Measurements from ENCODE around the gene DNASE1L2.

DNASE1L2 gene

DNA sequence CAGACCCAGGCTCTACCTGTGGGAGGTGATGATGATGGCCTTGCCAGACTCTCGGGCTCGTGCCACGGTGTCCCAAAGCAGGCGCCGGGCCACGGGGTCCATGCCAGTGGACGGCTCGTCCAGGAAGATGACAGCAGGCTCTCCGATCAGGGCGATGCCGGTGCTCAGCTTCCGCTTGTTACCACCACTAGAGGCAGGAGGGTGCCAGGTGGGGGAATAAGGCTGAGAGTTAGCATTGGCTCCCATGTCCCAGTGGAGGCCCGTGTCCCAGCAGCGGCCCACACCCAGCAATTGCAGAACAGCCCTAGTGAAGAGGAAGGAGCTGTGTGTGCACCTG is 42.0 kb downstream of the DNASE1L2 start:
- H3K14ac ChIP-seq (ENCODE audit: low read length in 2 of 2) = no peak overlapping the region
- no peak overlapping the region for H2BK120ac ChIP-seq (ENCODE audit: low read depth, low read length)
- H3K4me1 ChIP-seq (ENCODE audit: control insufficient read depth, insufficient read depth, low read depth, low read length) = peaks cover 2% of the 10 kb centered on the region
- no peak overlapping the region for H3K27ac ChIP-seq (ENCODE audit: low read length, poor library complexity, severe bottlenecking)
- no peak overlapping the region for H2BK15ac ChIP-seq (ENCODE audit: low read depth, poor library complexity, severe bottlenecking)
- H3K9me3 ChIP-seq (ENCODE audit: control insufficient read depth, low read length) = no peaks in the 10 kb centered on the region
- H2BK5ac ChIP-seq (ENCODE audit: low read depth, low read length, poor library complexity, severe bottlenecking) = no peak overlapping the region
- H4K8ac ChIP-seq (ENCODE audit: low read length) = no peak overlapping the region
- no peak overlapping the region for H3K9ac ChIP-seq (ENCODE audit: low read length)
- no peak overlapping the region for H2AFZ ChIP-seq (ENCODE audit: low read depth, low read length)
- H3K36me3 ChIP-seq (ENCODE audit: control insufficient read depth in 1 of 2, insufficient read depth in 2 of 2, low read depth in 1 of 2, low read length in 2 of 2) = peaks cover 0 to 11% of the 10 kb centered on the region in 2 experiments
- no peak overlapping the region for H4K91ac ChIP-seq (ENCODE audit: low read length)
- no peak overlapping the region for H3K23ac ChIP-seq (ENCODE audit: low read length in 2 of 2)
- DNase-seq = no peak
- H3K4ac ChIP-seq (ENCODE audit: low read depth in 1 of 2, low read length in 2 of 2) = no peak overlapping the region
- no peak overlapping the region for H2AK5ac ChIP-seq (ENCODE audit: low read length, severe bottlenecking)
- H3K4me3 ChIP-seq (ENCODE audit: insufficient read depth in 1 of 2, low read depth in 1 of 2, low read length in 2 of 2) = no peak overlapping the region
- H3K27me3 ChIP-seq (ENCODE audit: control insufficient read depth in 1 of 2, insufficient read depth in 1 of 2, low read length in 2 of 2) = peaks cover 31 to 70% of the 10 kb centered on the region in 2 experiments
- H2BK12ac ChIP-seq (ENCODE audit: low read length in 2 of 2) = no peak overlapping the region
- WGBS = 86% methylated on average over 14 of the region's 14 CpGs
- no peak overlapping the region for H3K4me2 ChIP-seq (ENCODE audit: low read length, poor library complexity, severe bottlenecking)
- no peaks in the 10 kb centered on the region for H3K79me1 ChIP-seq (replicated peaks; ENCODE audit: low read length, poor library complexity, severe bottlenecking)
- no peak overlapping the region for H3K18ac ChIP-seq (ENCODE audit: low read depth in 1 of 2, low read length in 2 of 2)

GRCh38 chr16:2278956-2279800 is 42.9 kb downstream of the DNASE1L2 start:
- H3K9me3 ChIP-seq (ENCODE audit: control insufficient read depth, low read length) = no peaks in the 10 kb centered on the region
- no peak overlapping the region for H3K14ac ChIP-seq (ENCODE audit: low read length in 2 of 2)
- no peak overlapping the region for H2AK5ac ChIP-seq (ENCODE audit: low read length, severe bottlenecking)
- no peak for DNase-seq
- H3K18ac ChIP-seq (ENCODE audit: low read depth in 1 of 2, low read length in 2 of 2) = no peak overlapping the region
- no peak overlapping the region for H3K4me3 ChIP-seq (ENCODE audit: insufficient read depth in 1 of 2, low read depth in 1 of 2, low read length in 2 of 2)
- no peak overlapping the region for H2BK120ac ChIP-seq (ENCODE audit: low read depth, low read length)
- H4K91ac ChIP-seq (ENCODE audit: low read length) = no peak overlapping the region
- H2BK5ac ChIP-seq (ENCODE audit: low read depth, low read length, poor library complexity, severe bottlenecking) = no peak overlapping the region
- no peak overlapping the region for H2AFZ ChIP-seq (ENCODE audit: low read depth, low read length)
- peaks cover 31 to 74% of the 10 kb centered on the region in 2 experiments for H3K27me3 ChIP-seq (ENCODE audit: control insufficient read depth in 1 of 2, insufficient read depth in 1 of 2, low read length in 2 of 2)
- H3K9ac ChIP-seq (ENCODE audit: low read length) = no peak overlapping the region
- no peak overlapping the region for H4K8ac ChIP-seq (ENCODE audit: low read length)
- H2BK12ac ChIP-seq (ENCODE audit: low read length in 2 of 2) = no peak overlapping the region
- no peak overlapping the region for H3K23ac ChIP-seq (ENCODE audit: low read length in 2 of 2)
- WGBS = 88% methylated on average over 26 of the region's 26 CpGs
- H3K4ac ChIP-seq (ENCODE audit: low read depth in 1 of 2, low read length in 2 of 2) = no peak overlapping the region
- peaks cover 2% of the 10 kb centered on the region for H3K4me1 ChIP-seq (ENCODE audit: control insufficient read depth, insufficient read depth, low read depth, low read length)
- H3K27ac ChIP-seq (ENCODE audit: low read length, poor library complexity, severe bottlenecking) = no peak overlapping the region
- H3K79me1 ChIP-seq (replicated peaks; ENCODE audit: low read length, poor library complexity, severe bottlenecking) = no peaks in the 10 kb centered on the region
- no peak overlapping the region for H3K4me2 ChIP-seq (ENCODE audit: low read length, poor library complexity, severe bottlenecking)
- no peak overlapping the region for H2BK15ac ChIP-seq (ENCODE audit: low read depth, poor library complexity, severe bottlenecking)
- peaks cover 0 to 1% of the 10 kb centered on the region in 2 experiments for H3K36me3 ChIP-seq (ENCODE audit: control insufficient read depth in 1 of 2, insufficient read depth in 2 of 2, low read depth in 1 of 2, low read length in 2 of 2)

GRCh38 chr16:2280461-2280860 is 44.2 kb downstream of the DNASE1L2 start:
- WGBS = 89% methylated on average over 8 of the region's 8 CpGs
- peaks cover 31 to 80% of the 10 kb centered on the region in 2 experiments for H3K27me3 ChIP-seq (ENCODE audit: control insufficient read depth in 1 of 2, insufficient read depth in 1 of 2, low read length in 2 of 2)
- H3K4me3 ChIP-seq (ENCODE audit: insufficient read depth in 1 of 2, low read depth in 1 of 2, low read length in 2 of 2) = no peak overlapping the region
- H2BK12ac ChIP-seq (ENCODE audit: low read length in 2 of 2) = no peak overlapping the region
- H2BK15ac ChIP-seq (ENCODE audit: low read depth, poor library complexity, severe bottlenecking) = no peak overlapping the region
- no peaks in the 10 kb centered on the region for H3K36me3 ChIP-seq (ENCODE audit: control insufficient read depth in 1 of 2, insufficient read depth in 2 of 2, low read depth in 1 of 2, low read length in 2 of 2)
- no peak overlapping the region for H4K91ac ChIP-seq (ENCODE audit: low read length)
- no peak overlapping the region for H2BK5ac ChIP-seq (ENCODE audit: low read depth, low read length, poor library complexity, severe bottlenecking)
- no peaks in the 10 kb centered on the region for H3K9me3 ChIP-seq (ENCODE audit: control insufficient read depth, low read length)
- H3K18ac ChIP-seq (ENCODE audit: low read depth in 1 of 2, low read length in 2 of 2) = no peak overlapping the region
- no peak overlapping the region for H2AFZ ChIP-seq (ENCODE audit: low read depth, low read length)
- H3K23ac ChIP-seq (ENCODE audit: low read length in 2 of 2) = no peak overlapping the region
- no peak overlapping the region for H3K4me2 ChIP-seq (ENCODE audit: low read length, poor library complexity, severe bottlenecking)
- H3K14ac ChIP-seq (ENCODE audit: low read length in 2 of 2) = no peak overlapping the region
- no peak overlapping the region for H3K9ac ChIP-seq (ENCODE audit: low read length)
- H3K4me1 ChIP-seq (ENCODE audit: control insufficient read depth, insufficient read depth, low read depth, low read length) = peaks cover 2% of the 10 kb centered on the region
- no peak overlapping the region for H3K4ac ChIP-seq (ENCODE audit: low read depth in 1 of 2, low read length in 2 of 2)
- DNase-seq = no peak
- no peak overlapping the region for H4K8ac ChIP-seq (ENCODE audit: low read length)
- no peaks in the 10 kb centered on the region for H3K79me1 ChIP-seq (replicated peaks; ENCODE audit: low read length, poor library complexity, severe bottlenecking)
- no peak overlapping the region for H2BK120ac ChIP-seq (ENCODE audit: low read depth, low read length)
- no peak overlapping the region for H2AK5ac ChIP-seq (ENCODE audit: low read length, severe bottlenecking)
- no peak overlapping the region for H3K27ac ChIP-seq (ENCODE audit: low read length, poor library complexity, severe bottlenecking)

GRCh38 chr16:2280981-2281542 is 44.8 kb downstream of the DNASE1L2 start:
- no peak overlapping the region for H2AFZ ChIP-seq (ENCODE audit: low read depth, low read length)
- no peaks in the 10 kb centered on the region for H3K9me3 ChIP-seq (ENCODE audit: control insufficient read depth, low read length)
- H3K4me1 ChIP-seq (ENCODE audit: control insufficient read depth, insufficient read depth, low read depth, low read length) = no peaks in the 10 kb centered on the region
- no peak overlapping the region for H3K14ac ChIP-seq (ENCODE audit: low read length in 2 of 2)
- H3K4ac ChIP-seq (ENCODE audit: low read depth in 1 of 2, low read length in 2 of 2) = no peak overlapping the region
- H2BK12ac ChIP-seq (ENCODE audit: low read length in 2 of 2) = no peak overlapping the region
- no peak overlapping the region for H3K9ac ChIP-seq (ENCODE audit: low read length)
- H2BK15ac ChIP-seq (ENCODE audit: low read depth, poor library complexity, severe bottlenecking) = no peak overlapping the region
- no peak overlapping the region for H3K4me3 ChIP-seq (ENCODE audit: insufficient read depth in 1 of 2, low read depth in 1 of 2, low read length in 2 of 2)
- H4K8ac ChIP-seq (ENCODE audit: low read length) = no peak overlapping the region
- no peaks in the 10 kb centered on the region for H3K36me3 ChIP-seq (ENCODE audit: control insufficient read depth in 1 of 2, insufficient read depth in 2 of 2, low read depth in 1 of 2, low read length in 2 of 2)
- no peak overlapping the region for H3K27ac ChIP-seq (ENCODE audit: low read length, poor library complexity, severe bottlenecking)
- H3K18ac ChIP-seq (ENCODE audit: low read depth in 1 of 2, low read length in 2 of 2) = no peak overlapping the region
- peaks cover 25 to 77% of the 10 kb centered on the region in 2 experiments for H3K27me3 ChIP-seq (ENCODE audit: control insufficient read depth in 1 of 2, insufficient read depth in 1 of 2, low read length in 2 of 2)
- DNase-seq = no peak
- H3K4me2 ChIP-seq (ENCODE audit: low read length, poor library complexity, severe bottlenecking) = no peak overlapping the region
- 88% methylated on average over 24 of the region's 24 CpGs for WGBS
- no peaks in the 10 kb centered on the region for H3K79me1 ChIP-seq (replicated peaks; ENCODE audit: low read length, poor library complexity, severe bottlenecking)
- H4K91ac ChIP-seq (ENCODE audit: low read length) = no peak overlapping the region
- H2BK120ac ChIP-seq (ENCODE audit: low read depth, low read length) = no peak overlapping the region
- no peak overlapping the region for H2BK5ac ChIP-seq (ENCODE audit: low read depth, low read length, poor library complexity, severe bottlenecking)
- H3K23ac ChIP-seq (ENCODE audit: low read length in 2 of 2) = no peak overlapping the region
- H2AK5ac ChIP-seq (ENCODE audit: low read length, severe bottlenecking) = no peak overlapping the region
